ENCODE data around the gene DOK6. TPM values are rescaled to one million over a fixed set of nuclear protein-coding genes. Genes with fewer than 3 reads are reported as not detected.
"Not testable (repeated sequence)": the region's sequence is repeated elsewhere in the genome, so short reads cannot be mapped to it uniquely, and the experiment has no call there.

The DOK6 gene
- polyA plus RNA-seq, 12 donors = 2.7 to 5.2 (median 3.7) TPM; not detected in 1

DNA sequence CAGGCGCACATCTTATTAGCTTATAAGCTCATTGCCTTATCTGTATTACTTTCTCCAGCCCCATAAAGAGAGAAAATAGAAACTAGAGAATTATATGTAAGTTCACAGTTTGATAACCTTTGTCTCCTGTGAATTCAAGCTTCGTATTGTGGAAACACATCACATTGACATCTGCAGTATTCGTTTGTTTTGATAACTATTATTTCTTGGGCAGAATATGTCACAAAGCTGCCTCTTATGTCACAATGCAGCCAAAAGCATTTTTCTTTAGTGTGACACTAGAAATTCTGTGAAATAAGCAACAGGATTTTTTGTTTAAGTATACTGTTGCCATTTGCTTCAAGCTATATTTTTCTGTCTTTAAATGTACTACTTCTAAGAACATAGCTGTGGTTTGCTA is 221.5 kb downstream of the DOK6 start:
- no peak for DNase-seq

DNA sequence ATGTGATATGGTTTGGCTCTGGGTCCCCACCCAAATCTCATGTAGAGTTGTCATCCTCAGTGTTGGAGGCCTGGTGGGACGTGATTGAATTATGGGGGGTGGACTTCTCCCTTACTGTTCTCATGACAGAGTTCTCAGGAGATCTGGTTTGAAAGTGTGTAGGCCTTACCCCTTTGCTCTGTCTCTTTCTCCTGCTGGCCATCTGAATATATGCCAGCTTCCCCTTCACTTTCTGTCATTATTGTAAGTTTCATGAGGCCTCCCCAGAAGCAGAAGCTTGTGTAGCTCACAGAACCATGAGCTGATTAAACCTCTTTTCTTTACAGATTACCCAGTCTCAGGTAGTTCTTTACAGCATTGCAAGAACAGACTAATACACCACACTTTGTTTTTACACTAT is 222.3 kb downstream of the DOK6 start:
- no peak for DNase-seq

DNA sequence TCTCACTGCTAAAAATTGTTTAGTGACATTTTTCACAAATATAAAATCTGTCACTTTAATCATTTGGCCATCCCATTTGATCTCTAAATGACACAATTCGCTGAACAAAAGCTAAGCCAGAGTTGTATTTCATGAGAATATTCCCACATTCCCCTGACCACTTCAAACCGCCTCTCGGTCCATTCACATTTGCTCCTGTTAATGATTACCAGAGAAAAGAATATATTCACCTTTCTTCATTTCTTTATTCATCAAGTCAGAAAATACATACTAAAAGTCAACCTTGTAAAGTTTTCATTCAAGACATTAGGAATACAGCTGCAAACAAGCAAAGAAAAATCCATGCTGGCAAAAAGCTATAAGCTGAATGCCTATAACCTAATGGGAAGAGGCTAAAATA is 225.5 kb downstream of the DOK6 start:
- no peak for DNase-seq

DNA sequence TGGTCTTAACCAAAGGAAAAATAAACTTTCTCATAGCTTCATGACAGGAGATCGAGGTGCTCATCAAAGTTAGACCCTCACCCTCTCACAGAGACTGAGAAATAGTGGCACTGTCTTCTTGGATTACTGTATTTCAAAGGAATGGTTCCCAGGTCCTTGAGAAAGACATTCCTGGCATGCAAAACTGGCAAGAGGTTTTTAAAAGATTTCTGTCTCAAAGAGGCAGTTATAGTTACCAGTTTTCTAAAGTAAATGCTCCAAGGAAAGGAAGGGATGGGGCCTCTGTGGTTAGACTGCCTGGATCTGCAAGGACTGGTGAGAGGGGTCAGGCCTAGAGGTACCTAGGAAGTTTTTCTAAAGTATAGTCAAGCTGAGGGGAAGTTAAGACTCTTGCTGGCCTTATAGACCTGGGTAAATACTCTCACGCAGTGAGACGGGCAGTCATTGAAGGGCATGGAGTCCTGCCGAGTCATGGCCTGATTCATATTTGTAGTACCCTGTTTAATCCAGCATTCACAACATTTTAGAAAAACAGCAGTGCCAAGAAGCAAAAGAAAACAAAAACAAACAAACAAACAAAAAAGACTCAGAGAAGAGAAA is 226.1 kb downstream of the DOK6 start:
- DNase-seq = no peak

DNA sequence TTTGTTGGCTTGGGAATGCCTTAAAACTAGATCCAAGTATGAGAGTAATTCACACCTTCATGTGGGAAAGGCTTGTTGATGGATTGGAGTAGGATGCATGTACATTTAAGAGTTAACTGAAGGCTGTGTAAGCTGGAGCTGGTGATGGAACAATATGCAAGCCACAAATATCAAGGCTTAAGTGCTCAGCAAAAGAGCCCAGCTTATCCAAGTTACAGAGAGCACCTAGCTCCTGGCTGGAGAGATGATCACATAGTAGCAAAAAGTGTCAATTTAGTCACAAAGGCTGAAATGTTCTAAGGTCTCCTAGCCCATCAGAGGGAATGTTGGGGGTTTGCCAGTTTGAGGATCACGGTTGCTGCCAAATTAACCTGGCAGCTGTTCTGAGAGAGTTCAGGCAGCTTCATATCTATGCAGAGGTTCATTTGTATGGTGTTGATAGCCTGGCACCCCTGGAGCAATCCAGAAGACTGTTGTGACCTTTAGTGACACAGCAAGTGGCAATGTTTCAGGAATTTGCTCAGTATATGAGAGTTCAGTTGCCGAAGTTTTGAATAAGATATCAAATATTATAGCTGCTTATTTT is 228.2 kb downstream of the DOK6 start:
- no peak for DNase-seq

DNA sequence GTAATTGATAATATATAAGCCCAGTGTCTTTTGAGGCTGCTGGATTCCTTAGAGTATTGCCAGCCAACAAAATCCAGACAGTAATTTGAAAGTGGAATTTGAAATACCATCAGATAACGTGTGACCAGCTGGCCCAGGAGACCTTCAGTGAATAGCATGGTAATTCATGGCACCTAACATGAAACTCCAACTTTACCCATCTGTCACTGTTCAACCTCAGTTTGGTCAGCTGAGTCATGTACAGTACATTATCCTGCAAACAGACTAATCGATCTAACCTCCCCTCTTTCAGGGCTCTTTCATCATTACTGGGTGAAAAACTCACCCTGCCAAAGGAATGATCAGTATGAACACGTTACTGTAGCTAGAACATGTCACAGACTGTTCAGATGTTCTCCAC is 230.6 kb downstream of the DOK6 start:
- DNase-seq = no peak

DNA sequence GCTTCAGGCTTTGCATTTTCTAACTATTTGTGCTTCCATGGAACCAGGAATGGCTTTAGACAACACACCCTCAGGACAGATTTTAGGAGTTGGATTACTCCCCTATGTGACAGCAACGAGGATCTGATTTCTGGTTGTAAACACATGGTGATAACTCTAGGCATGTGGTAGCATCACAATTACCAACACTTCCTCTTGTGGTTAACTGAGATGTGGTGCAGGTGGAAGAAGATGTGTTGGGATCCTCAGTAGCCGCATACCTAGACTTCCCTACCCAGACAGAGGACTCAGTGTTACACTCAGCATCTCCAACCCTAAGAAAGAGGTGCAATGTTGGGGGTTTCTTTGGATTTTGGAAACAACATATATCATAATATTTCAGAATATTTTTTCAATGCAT is 234.8 kb downstream of the DOK6 start:
- DNase-seq = no peak

DNA sequence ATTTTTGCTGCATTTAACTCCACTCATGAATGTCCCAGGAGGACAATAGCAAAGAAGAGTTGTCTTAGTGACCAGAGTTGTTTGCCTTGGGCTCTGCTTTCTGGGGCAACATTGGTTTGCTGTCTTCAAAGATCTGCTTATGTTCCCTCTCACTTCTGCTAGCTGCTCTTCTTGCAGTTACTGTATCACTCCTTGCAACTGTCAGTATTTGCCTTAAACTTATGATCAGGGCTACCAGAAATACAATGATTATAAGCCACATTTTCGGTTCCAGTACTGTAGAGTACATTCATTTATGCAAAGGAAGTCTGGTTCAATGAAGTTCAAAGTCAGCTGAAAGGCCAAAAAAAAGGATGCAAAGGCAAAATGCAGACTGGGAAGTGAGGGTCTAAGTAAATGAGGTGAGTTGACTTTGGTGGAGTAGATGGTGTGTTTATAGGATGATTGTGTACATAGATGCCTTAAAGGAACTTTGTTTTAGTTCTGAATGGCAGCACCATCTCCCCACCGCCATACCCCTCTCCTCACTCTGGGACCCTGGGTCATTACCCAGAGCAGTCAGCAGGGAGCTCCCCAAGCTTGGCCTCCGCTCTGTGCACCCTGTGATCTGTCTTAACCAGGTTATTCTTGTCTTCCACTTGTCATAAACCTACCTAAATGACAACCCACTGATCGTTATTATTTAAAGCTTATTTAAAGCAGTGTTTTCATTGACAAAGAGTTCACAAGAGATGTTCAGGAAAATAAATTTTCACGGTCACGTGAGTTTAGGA is 236.0 kb downstream of the DOK6 start:
- no peak for DNase-seq

DNA sequence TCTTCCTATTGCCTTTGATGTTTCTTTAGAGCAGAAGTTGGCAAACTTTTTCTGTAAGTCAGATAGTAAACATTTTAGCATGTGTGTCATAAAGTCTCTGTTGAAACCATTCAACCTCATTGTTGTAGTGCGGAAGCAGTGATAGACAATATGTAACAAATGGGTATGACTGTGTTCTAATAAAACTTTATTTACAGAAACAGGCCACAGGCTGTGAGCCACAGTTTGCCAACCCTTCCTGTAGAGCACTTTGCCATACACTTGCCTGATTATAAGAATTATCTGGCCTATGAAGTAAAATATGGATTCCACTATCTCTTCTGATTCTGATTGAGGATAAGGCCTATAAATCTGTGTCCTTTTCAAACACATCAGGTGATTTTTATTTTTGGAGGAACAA is 237.4 kb downstream of the DOK6 start:
- DNase-seq = no peak

DNA sequence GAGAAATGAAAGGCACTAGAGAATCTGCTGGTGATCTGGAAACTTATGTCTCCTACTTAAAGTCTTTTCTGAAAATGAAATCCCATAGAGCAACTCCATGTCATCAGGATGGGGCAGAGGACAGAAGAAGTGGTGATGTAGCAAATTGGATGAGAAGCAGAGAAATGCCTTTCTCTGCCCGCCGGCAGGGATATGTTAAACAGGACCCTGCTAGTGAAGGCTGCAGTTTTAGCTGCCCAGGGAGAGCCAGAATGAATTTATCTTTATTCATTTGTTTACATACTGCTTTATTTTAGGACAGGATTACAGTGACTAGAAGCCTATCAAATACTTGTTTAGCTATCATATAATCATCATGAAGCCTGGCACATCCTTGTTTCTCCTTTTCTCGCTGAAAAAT is 247.0 kb downstream of the DOK6 start:
- no peak for DNase-seq

DNA sequence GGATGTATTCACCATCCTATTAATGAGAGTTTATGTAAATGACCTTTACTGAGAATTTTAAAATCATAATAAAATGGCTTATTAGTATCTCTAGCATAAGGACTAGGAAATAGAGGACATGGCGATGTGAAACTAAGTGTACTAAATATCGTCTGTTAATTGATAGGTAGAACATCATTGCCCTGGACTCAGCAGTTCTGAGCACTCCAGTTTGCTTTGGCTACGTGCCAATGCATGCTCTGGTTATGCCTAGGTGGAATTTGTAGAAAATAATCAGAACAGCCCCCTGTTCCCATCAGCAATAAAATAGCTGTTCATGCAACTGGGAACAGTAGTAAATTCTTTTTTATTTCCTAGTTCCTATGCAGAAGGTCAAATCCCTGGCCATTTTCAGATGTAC is 247.8 kb downstream of the DOK6 start:
- DNase-seq = no peak

DNA sequence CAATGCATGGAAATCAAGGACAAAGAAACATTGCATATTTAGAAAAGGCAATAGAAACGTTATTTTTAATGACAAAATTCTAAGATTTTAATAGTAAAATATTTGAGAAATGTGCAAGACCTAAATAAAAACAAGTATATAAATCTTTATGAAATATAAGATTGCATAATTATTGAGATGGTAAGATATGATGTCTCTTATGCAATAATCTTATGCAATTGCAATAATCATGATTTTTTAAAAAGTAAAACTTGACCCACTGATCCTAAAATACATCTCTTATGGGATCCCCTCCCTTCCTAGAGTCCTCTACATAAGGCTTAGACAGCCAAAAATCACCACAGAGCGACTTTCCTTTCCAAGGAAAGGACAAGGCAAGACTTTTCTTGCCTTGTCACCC is 249.0 kb downstream of the DOK6 start:
- DNase-seq = no peak

DNA sequence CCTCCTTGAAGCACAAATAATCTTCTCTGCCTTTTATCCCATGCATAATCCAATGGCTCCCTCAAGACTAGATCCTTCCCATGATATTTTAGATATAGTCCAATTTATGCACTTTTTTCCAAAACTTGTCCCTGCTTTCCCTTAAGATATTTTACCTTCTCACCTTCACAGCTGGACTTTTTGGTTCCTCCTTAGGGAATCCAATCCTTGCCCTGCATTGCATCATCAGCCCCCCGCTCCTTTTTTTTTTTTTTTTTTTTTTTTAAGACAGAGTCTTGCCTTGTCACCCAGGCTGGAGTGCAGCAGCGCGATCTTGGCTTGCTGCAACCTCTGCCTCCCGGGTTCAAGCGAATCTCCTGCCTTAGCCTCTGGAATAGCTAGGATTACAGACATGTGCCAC is 250.6 kb downstream of the DOK6 start:
- DNase-seq = no peak

DNA sequence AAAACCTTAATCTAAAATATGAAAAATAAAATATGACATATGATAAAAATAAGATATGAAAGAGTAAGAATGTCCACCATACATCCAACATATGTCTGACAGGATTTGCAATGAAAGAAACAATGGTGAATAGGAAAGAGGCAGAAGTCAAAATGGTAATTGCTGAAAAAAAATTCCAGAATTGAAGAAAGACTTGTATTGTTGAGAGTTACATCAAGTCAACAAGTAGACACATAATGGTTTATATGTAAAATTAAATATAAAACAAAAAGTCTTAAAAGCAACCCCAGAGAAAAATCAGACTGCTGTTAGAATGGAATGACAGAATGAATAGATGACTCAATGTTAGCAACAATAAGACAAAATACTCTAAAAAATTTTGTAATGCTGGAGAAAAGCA is 255.1 kb downstream of the DOK6 start:
- no peak for DNase-seq

DNA sequence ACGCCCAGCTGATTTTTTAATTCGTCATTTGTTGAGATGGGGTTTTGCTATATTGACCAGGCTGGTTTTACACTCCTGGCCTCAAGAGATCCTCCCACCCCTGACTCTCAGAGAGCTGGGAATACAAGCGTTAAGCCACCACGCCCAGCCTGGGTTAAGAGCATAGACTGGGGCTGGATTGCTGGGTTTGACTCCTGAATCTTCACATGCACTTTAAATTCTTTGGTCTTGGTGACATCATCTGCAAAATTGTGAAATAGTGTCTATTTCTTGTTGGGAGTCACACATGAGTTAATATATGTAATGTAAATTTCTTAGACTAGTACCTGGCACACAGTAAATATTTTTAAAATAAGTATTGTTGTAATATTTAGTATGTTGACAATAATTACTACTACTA is 257.4 kb downstream of the DOK6 start:
- no peak for DNase-seq

DNA sequence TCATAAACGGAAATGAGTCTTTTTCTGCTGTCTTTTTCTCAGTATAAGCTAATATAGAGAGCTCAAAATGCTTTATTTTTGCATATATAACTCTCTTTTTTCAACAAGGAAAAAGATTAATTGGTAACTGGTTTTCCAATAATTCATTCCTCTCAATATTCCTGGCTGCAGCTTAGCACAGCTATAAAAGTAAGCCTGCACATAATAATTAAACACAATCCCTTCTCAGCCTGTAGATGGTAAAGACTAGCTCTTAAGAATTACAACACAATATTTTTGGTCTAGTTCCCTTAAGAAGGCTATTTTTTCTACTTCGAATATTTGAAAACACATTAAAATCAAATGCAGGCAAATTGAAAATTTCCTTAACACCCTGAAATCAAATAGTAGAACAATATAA is 258.0 kb downstream of the DOK6 start:
- no peak for DNase-seq

DNA sequence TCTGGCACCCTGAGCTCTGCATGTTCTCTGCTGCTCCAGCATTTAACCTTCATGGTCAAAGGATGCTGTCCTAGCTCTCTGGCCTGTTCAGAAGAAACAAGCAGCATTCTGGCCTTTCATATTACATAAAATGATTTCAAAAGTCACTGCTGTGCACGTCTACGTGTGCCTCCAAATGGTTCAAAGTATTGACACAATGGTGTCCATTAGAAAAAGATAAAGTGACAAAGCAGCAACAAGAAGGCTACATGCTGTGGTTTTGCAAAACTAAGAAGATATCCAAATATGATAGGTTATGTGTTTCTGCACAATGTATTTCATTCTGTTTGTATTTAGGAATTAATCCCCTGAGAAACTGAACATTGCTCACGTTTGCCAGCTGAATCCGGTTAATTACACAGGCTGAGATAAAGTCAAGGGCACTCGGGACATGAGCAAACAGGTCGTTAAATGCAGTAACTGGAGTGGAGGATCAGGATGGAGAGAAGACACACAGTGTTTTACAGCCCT is 258.5 kb downstream of the DOK6 start:
- no peak for DNase-seq

DNA sequence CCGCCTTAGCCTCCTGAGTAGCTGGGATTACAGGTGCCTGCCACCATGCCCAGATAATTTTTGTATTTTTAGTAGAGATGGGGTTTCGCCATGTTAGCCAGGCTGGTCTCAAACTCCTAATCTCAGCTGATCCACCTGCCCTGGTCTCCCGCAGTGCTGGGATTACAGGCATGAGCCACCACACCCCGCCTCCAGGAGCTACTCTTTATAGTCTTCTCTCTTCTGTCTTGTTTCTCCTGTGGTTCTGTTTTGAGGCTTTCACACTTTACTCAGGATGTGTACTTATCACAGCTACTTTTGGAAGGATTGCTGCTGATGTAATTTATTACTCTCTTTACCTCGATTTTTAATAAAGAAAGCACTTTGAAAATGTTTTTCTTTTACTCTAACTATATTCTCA is 261.4 kb downstream of the DOK6 start:
- DNase-seq = not testable (repeated sequence)

DNA sequence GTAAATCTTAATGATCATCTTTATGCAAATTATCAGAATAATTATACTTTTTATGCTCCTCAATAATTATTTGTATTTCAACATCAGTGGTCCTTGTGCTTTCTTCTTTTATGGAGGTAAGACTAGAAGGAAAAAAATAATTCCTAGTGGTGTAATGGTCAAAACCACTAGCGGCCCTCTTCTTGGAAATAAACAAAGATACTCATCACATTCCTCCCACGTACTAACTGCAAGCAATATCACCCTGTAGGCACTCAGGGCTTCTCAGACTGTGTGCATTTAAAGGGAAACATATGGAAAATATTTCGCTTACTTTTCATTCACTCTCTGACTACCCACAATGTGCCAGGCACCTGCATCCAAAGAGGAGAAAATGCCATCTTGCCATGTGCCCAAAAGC is 263.7 kb downstream of the DOK6 start:
- no peak for DNase-seq

DNA sequence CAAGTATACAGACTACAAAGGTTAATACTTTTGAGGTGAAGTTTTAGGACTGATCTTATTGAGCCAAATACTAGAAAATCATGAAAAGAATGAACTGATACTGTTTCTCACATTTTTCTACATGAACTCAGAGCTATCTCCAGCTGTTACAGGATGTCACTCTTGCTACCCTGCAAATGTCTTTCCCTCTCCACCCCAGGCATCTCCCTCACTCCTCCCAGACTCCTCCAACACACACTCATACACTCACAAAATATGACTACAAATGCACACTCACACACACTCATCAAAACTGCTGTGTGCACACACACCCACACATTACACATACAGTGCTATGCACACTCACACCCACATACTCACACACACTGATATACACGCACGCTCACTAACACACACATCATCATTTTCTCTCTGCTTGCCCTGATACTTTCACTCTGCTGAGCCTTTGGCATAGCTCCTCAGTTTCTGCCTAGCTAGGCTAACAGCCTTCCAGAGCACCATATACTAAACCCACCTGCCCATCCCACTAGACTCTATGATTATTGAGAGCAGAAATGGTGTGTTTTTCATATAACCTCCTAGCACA is 273.7 kb downstream of the DOK6 start:
- DNase-seq = no peak

DNA sequence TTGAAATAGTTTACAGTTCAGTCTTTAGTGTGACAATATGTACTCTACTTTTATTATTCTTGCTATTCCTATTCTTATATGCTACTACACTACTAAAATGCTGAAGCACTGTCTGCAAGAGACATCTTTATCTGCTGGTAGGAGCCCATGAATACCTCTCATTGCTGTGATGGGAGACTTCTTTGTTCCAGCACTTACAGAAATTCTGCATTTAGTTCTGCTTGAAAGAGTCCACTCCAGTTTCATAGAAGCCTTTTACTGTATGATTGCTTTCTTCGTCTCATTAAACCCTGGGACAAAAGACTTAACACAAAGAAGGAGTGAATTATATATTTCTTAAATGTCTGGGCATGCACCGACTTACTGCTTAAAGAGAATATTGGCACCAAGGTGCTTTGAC is 274.3 kb downstream of the DOK6 start:
- DNase-seq = no peak

DNA sequence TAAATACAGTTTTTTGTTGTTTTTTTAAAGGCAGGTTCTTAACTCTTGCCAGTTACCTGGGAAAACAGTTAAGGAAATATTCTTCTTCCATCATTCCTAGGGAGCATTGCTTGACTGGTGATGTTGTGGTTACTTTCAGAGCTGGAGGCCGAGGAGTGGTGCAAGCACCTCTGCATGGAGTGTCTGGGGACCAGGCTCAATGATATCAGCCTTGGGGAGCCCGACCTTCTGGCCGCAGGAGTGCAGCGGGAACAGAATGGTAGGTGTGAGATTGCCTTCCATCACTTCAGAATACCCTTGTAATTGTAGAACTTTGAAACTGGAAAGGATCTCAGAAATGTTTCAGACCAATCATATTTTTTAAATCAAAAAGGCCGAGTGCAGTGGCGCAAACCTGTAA is 276.9 kb downstream of the DOK6 start:
- DNase-seq = no peak

DNA sequence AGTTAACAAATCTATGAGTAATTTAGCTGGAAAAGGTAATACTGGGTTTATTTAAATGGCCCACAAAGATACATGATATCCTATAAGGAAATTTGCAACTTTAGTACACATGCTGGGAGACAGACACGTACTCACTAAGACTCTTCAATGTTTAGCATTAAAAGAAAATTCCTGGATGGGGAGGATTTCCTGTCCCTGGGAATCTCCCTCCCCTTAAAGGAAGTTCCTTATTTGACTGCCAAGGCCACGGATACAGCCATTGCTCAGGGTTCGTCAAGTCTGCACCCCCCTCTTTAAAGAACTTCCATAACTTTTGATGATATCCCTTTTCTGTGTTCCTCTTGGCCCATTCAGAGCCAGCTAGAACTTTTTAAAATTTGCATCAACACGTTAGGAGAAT is 279.4 kb downstream of the DOK6 start:
- DNase-seq = no peak
